ENCODE measurements around the gene CNGB1. TPM values are rescaled to one million over a fixed set of nuclear protein-coding genes. Genes with fewer than 3 reads are reported as not detected.

CNGB1 gene
- total and polyA plus RNA-seq, 2 of the 13 experiments (the other 11 are each of a cell fraction or from before 2014, with no cell fraction given): 0.02 to 0.15 TPM

DNA sequence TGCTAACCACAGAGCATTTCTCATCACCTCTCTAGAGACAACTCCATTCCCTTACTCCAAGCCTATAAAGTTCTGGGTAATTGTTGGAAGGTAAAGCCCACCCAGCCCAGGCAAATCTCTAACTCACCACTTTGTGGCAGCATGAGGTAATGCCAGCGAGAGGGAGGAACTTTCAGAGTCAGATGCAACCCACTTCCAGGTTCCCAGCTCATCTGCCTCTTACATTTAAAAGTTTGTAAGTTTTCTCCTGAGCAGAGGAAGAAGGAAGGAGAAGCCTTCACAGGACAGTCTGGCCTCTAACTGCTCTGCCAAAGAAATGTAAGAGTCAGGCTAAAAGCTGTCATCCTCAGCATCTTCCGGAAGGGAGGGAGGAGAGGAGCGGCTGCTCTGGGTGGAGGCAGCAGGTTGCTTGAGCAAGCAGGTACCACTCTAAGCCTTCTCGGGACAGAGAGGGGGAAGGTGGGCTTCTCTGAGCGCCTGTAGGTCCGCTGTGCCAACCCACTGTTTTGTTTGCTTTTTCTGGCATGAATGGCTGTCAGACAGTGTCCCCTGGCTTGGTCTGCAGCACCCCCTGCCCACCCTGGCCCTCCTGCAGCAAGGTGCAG lies 28.5 kb upstream of the CNGB1 start (continued):
- TF ChIP-seq, protein P1, sequence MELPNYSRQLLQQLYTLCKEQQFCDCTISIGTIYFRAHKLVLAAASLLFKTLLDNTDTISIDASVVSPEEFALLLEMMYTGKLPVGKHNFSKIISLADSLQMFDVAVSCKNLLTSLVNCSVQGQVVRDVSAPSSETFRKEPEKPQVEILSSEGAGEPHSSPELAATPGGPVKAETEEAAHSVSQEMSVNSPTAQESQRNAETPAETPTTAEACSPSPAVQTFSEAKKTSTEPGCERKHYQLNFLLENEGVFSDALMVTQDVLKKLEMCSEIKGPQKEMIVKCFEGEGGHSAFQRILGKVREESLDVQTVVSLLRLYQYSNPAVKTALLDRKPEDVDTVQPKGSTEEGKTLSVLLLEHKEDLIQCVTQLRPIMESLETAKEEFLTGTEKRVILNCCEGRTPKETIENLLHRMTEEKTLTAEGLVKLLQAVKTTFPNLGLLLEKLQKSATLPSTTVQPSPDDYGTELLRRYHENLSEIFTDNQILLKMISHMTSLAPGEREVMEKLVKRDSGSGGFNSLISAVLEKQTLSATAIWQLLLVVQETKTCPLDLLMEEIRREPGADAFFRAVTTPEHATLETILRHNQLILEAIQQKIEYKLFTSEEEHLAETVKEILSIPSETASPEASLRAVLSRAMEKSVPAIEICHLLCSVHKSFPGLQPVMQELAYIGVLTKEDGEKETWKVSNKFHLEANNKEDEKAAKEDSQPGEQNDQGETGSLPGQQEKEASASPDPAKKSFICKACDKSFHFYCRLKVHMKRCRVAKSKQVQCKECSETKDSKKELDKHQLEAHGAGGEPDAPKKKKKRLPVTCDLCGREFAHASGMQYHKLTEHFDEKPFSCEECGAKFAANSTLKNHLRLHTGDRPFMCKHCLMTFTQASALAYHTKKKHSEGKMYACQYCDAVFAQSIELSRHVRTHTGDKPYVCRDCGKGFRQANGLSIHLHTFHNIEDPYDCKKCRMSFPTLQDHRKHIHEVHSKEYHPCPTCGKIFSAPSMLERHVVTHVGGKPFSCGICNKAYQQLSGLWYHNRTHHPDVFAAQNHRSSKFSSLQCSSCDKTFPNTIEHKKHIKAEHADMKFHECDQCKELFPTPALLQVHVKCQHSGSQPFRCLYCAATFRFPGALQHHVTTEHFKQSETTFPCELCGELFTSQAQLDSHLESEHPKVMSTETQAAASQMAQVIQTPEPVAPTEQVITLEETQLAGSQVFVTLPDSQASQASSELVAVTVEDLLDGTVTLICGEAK (IDR thresholded peaks at IDR 0.05): no peak
- TF ChIP-seq, protein P1 (CRISPR knock-in tag; IDR thresholded peaks at IDR 0.05): no peak
- TF ChIP-seq PHF8 (CRISPR knock-in tag; IDR thresholded peaks at IDR 0.05) (no peak), ZNF572 (CRISPR knock-in tag; IDR thresholded peaks at IDR 0.05) (0 out of 2 replicates have a peak, but pooled peaks have one; percentile 51), ZNF432 (CRISPR knock-in tag; IDR thresholded peaks at IDR 0.05; ENCODE audit: borderline replicate concordance) (no peak), FOXK1 (CRISPR knock-in tag; IDR thresholded peaks at IDR 0.05; ENCODE audit: borderline replicate concordance, low read depth) (no peak), NCOR1 (IDR thresholded peaks at IDR 0.05; ENCODE audit: borderline replicate concordance, low read length) (no peak), TCF7L2 (IDR thresholded peaks at IDR 0.05; ENCODE audit: low read depth, low read length) (no peak), PCBP1 (IDR thresholded peaks at IDR 0.05; ENCODE audit: borderline replicate concordance, low read depth, low read length) (no peak), ETV5 (CRISPR knock-in tag; IDR thresholded peaks at IDR 0.05; ENCODE audit: borderline replicate concordance) (0 out of 2 replicates have a peak, but pooled peaks have one; percentile 10), POLR2A (IDR thresholded peaks at IDR 0.05; ENCODE audit: insufficient read depth in 1 of 2, low read depth in 2 of 2, low read length in 2 of 2) (no peak), ZNF670 (CRISPR knock-in tag; IDR thresholded peaks at IDR 0.05; ENCODE audit: borderline replicate concordance) (no peak), ZNF619 (CRISPR knock-in tag; IDR thresholded peaks at IDR 0.05) (0 out of 2 replicates have a peak, but pooled peaks have one; percentile 23), NCOA2 (CRISPR knock-in tag; IDR thresholded peaks at IDR 0.05) (no peak), CENPT (CRISPR knock-in tag; IDR thresholded peaks at IDR 0.05; ENCODE audit: low read depth) (no peak), YEATS2 (CRISPR knock-in tag; IDR thresholded peaks at IDR 0.05; ENCODE audit: borderline replicate concordance) (no peak), PHF20 (CRISPR knock-in tag; IDR thresholded peaks at IDR 0.05) (no peak)
- TF ChIP-seq, protein P2, sequence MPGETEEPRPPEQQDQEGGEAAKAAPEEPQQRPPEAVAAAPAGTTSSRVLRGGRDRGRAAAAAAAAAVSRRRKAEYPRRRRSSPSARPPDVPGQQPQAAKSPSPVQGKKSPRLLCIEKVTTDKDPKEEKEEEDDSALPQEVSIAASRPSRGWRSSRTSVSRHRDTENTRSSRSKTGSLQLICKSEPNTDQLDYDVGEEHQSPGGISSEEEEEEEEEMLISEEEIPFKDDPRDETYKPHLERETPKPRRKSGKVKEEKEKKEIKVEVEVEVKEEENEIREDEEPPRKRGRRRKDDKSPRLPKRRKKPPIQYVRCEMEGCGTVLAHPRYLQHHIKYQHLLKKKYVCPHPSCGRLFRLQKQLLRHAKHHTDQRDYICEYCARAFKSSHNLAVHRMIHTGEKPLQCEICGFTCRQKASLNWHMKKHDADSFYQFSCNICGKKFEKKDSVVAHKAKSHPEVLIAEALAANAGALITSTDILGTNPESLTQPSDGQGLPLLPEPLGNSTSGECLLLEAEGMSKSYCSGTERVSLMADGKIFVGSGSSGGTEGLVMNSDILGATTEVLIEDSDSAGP (CRISPR knock-in tag; IDR thresholded peaks at IDR 0.05; ENCODE audit: borderline replicate concordance): 0 out of 2 replicates have a peak, but pooled peaks have one; percentile 45
- TF ChIP-seq, protein P3, sequence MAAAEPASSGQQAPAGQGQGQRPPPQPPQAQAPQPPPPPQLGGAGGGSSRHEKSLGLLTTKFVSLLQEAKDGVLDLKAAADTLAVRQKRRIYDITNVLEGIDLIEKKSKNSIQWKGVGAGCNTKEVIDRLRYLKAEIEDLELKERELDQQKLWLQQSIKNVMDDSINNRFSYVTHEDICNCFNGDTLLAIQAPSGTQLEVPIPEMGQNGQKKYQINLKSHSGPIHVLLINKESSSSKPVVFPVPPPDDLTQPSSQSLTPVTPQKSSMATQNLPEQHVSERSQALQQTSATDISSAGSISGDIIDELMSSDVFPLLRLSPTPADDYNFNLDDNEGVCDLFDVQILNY (CRISPR knock-in tag; conservative IDR thresholded peaks at IDR 0.05): no peak

All from HepG2 (cell line).